ENCODE data around the gene TFF2.

Gene TFF2

DNA sequence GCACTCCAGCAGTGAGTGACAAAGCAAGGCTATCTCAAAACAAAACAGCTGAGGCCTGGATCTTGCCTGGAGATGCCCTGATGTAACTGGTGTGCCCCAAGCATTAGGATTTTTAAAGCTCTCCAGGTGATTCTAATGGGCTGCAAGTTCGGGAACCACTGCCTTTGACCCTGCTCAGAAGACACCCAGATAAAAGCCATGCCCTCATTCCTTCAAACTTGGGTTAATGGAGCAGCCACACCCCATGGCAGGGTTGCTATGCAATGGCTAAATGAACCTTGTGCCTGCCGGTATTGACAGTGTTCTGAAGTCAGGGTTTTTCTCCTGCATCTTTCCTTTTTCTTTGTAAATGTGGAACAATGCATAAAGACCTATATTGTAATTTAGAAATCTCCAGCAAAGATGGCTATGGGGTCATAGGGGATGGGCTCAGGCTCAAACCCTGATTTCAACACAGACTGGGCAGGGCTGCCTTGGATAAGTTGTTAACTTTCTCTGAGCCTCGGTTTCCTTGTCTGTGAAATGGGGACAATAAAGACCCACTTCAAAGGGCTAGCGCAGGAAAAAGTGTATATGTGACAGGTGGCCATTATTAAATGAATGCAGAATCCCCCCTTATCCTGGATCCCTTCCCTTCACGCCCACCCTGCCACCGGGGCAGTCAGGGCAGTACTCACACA, 36.0 kb downstream of the TFF2 start:
- DNase-seq (ENCODE audit: low spot score), result no peak
- in situ Hi-C loops (cut with MboI; ENCODE audit: low pct_unique_long_range_greater_than_20kb, low sequenced_read_pairs, unreplicated experiment), result loop anchor here (10.0 kb wide), 1 partner anchor 130 kb away; no protein-coding TSS in a partner anchor
- TF ChIP-seq CTCF (IDR thresholded peaks at IDR 0.05; ENCODE audit: extremely low read depth, insufficient read depth, missing control alignments), result no peak

GRCh38 chr21:42313501-42313969, 37.3 kb downstream of the TFF2 start:
- no peak for DNase-seq (ENCODE audit: low spot score)
- in situ Hi-C loops (cut with MboI; ENCODE audit: low pct_unique_long_range_greater_than_20kb, low sequenced_read_pairs, unreplicated experiment), result loop anchor here (10.0 kb wide), 1 partner anchor 131 kb away; no protein-coding TSS in a partner anchor
- no peak for TF ChIP-seq CTCF (IDR thresholded peaks at IDR 0.05; ENCODE audit: extremely low read depth, insufficient read depth, missing control alignments)

- in situ Hi-C loops (cut with MboI; ENCODE audit: low pct_unique_long_range_greater_than_20kb, low sequenced_read_pairs, unreplicated experiment), result loop anchor here (10.0 kb wide), 1 partner anchor 132 kb away; no protein-coding TSS in a partner anchor
- TF ChIP-seq CTCF (IDR thresholded peaks at IDR 0.05; ENCODE audit: extremely low read depth, insufficient read depth, missing control alignments), result no peak
- no peak for DNase-seq (ENCODE audit: low spot score)
Observed at GRCh38 chr21:42312626-42313104, 38.1 kb downstream of the TFF2 start.

DNA sequence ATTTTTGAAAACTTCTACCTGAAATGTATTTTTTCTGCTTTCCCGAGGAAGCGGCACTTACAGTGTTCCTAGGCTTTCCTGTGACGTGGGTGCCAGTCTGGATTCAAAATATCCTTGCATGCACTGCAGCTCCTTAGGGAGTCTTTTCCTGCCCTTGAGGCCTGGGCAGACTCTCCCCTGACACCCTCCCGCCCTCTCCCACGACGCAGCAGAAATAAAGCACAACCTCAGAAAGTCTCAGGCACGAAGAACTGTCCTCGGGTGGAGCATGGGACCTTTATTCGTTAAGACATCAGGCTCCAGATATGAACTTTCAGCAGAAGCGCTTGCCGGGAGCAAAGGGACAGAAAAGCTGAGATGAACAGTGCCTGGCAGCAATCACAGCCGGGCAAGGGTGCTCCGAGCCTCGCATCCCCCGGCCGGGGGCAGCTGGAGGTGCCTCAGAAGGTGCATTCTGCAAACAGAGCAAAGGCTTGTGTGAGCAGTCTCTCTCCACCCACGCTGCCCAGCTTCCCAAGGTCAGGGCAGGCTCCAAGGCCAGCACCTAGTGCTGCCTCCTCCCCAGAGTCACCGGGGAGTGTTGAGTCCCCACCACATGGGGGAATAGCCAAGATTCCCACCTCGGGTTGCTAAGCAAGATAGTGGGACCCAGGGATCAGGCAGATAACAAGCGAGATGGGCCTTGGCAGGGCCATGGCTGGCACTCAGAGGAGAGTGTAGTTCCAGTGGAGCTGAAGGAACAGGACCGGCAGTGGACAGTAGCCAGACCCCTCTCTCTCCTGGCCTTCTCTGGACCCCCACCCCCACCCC, 38.8 kb downstream of the TFF2 start:
- in situ Hi-C loops (cut with MboI; ENCODE audit: low pct_unique_long_range_greater_than_20kb, low sequenced_read_pairs, unreplicated experiment), result loop anchor here (10.0 kb wide), 1 partner anchor 133 kb away; no protein-coding TSS in a partner anchor
- TF ChIP-seq CTCF (IDR thresholded peaks at IDR 0.05; ENCODE audit: extremely low read depth, insufficient read depth, missing control alignments), result no peak
- no peak for DNase-seq (ENCODE audit: low spot score)

- in situ Hi-C loops (cut with MboI; ENCODE audit: low pct_unique_long_range_greater_than_20kb, low sequenced_read_pairs, unreplicated experiment), result loop anchor here (10.0 kb wide), 1 partner anchor 134 kb away; no protein-coding TSS in a partner anchor
- DNase-seq (ENCODE audit: low spot score), result no peak
- no peak for TF ChIP-seq CTCF (IDR thresholded peaks at IDR 0.05; ENCODE audit: extremely low read depth, insufficient read depth, missing control alignments)
Observed at GRCh38 chr21:42311160-42311559, 39.6 kb downstream of the TFF2 start.

DNA sequence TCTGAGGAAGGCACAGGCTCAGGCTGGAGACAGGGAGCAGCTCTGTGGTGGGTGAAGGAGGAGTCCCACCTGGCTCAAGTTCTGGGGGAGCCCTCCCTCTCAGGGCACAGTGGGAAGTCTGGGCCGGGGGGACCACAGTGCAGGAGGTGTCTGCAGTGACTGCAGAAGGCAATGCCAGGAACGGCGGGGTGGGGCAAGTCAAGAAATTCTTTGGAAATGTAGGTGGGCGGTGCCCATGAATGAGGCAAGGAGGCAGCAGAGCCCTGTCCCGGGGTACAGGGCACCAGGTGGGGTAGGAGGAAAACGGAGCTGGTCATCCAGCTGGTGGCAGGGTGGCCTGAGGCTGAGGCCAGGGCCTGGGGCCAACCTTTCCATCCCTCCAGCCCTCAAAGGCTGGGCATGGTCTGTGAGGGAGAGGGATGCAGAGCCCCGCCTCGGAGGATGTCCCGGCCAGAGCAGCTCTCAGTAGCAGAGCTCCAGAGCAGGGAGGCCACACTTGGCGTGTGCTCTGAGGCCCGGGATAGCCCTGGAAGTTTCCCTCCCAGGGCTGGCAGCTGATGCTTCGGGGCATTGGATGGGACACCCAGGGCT, 40.3 kb downstream of the TFF2 start:
- TF ChIP-seq CTCF (IDR thresholded peaks at IDR 0.05; ENCODE audit: extremely low read depth, insufficient read depth, missing control alignments), result no peak
- DNase-seq (ENCODE audit: low spot score), result no peak
- in situ Hi-C loops (cut with MboI; ENCODE audit: low pct_unique_long_range_greater_than_20kb, low sequenced_read_pairs, unreplicated experiment), result loop anchor here (10.0 kb wide), 1 partner anchor 134 kb away; no protein-coding TSS in a partner anchor
